CD4-positive, alpha-beta T cell (primary cell): ENCODE results near the gene STK32C. TPM values are rescaled to one million over a fixed set of nuclear protein-coding genes. Genes with fewer than 3 reads are reported as not detected.
"Not testable (repeated sequence)": the region's sequence is repeated elsewhere in the genome, so short reads cannot be mapped to it uniquely, and the experiment has no call there.

ENCODE experiments used
- ATAC-seq: fragments of 200-7000 bp; cut with Tn5 transposase; one replicate; pipeline ENCODE4 v1.10.0; 2022; ENCODE audit warnings: mild to moderate bottlenecking; ENCODE audit not compliant: poor library complexity
- CTCF ChIA-PET: fragments of 350-600 bp; sonication (Branson Sonifier 250); formaldehyde crosslinking; loops from one replicate; lab custom pipeline; 2021; ENCODE audit warnings: antibody characterized with exemption, inconsistent platforms; lab: Charles Lee
- POLR2A ChIA-PET: fragments of 350-600 bp; sonication (Branson Sonifier 250); formaldehyde crosslinking; loops from one replicate; lab custom pipeline; 2021; ENCODE audit warnings: antibody characterized with exemption, inconsistent platforms; lab: Charles Lee
- DNase-seq, 14 experiments: peaks; one replicate each; pipeline ENCODE4 v3.0.0-alpha.2; 2013 to 2020; ENCODE audit warnings: mixed read lengths in 2 of 14
- H3K27ac ChIP-seq, 2 donors: one replicate each; pipeline versions ENCODE4 v1.5.1 to v1.7.0; 2013; ENCODE audit warnings: low read length in 2 of 2, low read depth in 1 of 2, mild to moderate bottlenecking in 1 of 2
- H3K27me3 ChIP-seq, 2 experiments: 1 replicate in 1 of 2; 2 replicates in 1 of 2; pipeline versions ENCODE4 v1.6.1 to v1.7.0; 2013; ENCODE audit warnings: low read length in 2 of 2, control low read depth in 1 of 2, mild to moderate bottlenecking in 1 of 2, moderate library complexity in 1 of 2; ENCODE audit not compliant: insufficient read depth in 2 of 2, control insufficient read depth in 1 of 2
- H3K36me3 ChIP-seq: one replicate; pipeline ENCODE4 v1.6.1; 2013; ENCODE audit warnings: low read length, control low read depth; ENCODE audit not compliant: insufficient read depth
- H3K4me1 ChIP-seq: one replicate; pipeline ENCODE4 v1.6.1; 2013; ENCODE audit warnings: low read length, control low read depth; ENCODE audit not compliant: insufficient read depth
- H3K4me3 ChIP-seq: one replicate; pipeline ENCODE4 v1.5.1; 2013; ENCODE audit warnings: mild to moderate bottlenecking, low read length, moderate library complexity
- H3K9me3 ChIP-seq, 2 experiments: 1 replicate in 1 of 2; 2 replicates in 1 of 2; pipeline versions ENCODE4 v1.6.1 to v1.7.0; 2013; ENCODE audit warnings: low read length in 2 of 2, mild to moderate bottlenecking in 2 of 2, control low read depth in 1 of 2, moderate library complexity in 1 of 2; ENCODE audit not compliant: control insufficient read depth in 1 of 2, insufficient read depth in 1 of 2
- H3K27ac Mint-ChIP-seq: one replicate; pipeline ENCODE4 v1.8.0; 2020; ENCODE audit warnings: mixed read lengths
- H3K27me3 Mint-ChIP-seq: one replicate; pipeline ENCODE4 v1.8.0; 2021; ENCODE audit warnings: mixed read lengths
- H3K36me3 Mint-ChIP-seq: one replicate; pipeline ENCODE4 v1.8.0; 2021; ENCODE audit warnings: low read depth, mixed read lengths
- H3K4me1 Mint-ChIP-seq: one replicate; pipeline ENCODE4 v1.8.0; 2021; ENCODE audit warnings: low read depth, mixed read lengths
- H3K4me3 Mint-ChIP-seq: one replicate; pipeline ENCODE4 v1.8.0; 2020; ENCODE audit warnings: mild to moderate bottlenecking, mixed read lengths
- H3K9me3 Mint-ChIP-seq: one replicate; pipeline ENCODE4 v1.8.0; 2020; ENCODE audit warnings: mixed read lengths
- CTCF ChIP-seq: fragments of 200-600 bp; IDR thresholded peaks from one replicate; pipeline ENCODE4 v1.8.0; 2022; ENCODE audit warnings: antibody characterized with exemption, mild to moderate bottlenecking
- intact Hi-C, 2 experiments: fragments of 100-400 bp; cut with DNase I in 1 of 2; cut with micrococcal nuclease in 1 of 2; formaldehyde crosslinking; loops; one replicate each; pipeline versions ENCODE4 v1.15.1 to v1.9.0; 2023 to 2025; cut with DNase I, micrococcal nuclease
- total RNA-seq, 174 experiments: library from RNA in 2 of 174; stranded (reverse) in 2 of 174; gene quantifications; one replicate each; pipeline ENCODE4 v1.2.3 and lab custom pipeline; 2021 to 2026

Gene STK32C
- total RNA-seq, 2 experiments from 2014 or later: 4.9 to 5.2 TPM

- no peak for ATAC-seq
- POLR2A ChIA-PET: no interaction called here
- H3K27ac Mint-ChIP-seq: no peak overlapping the region
These were observed 14.0 kb upstream of the STK32C start for GRCh38 chr10:132321726-132322125.

GRCh38 chr10:132320654-132321469 lies 13.1 kb upstream of the STK32C start:
- ATAC-seq: no peak
- CTCF ChIA-PET: no interaction called here
- intact Hi-C loops: no loop called here

More at GRCh38 chr10:132321726-132322125, 14.0 kb upstream of the STK32C start:
- no peak overlapping the region for H3K4me3 ChIP-seq
- CTCF ChIA-PET: no interaction called here
- H3K36me3 ChIP-seq: peaks cover 7% of the 10 kb centered on the region
- Mint-ChIP-seq H3K36me3 (peaks cover 21% of the 10 kb centered on the region), H3K27me3 (no peaks in the 10 kb centered on the region), H3K4me1 (peaks cover 11% of the 10 kb centered on the region), H3K9me3 (no peaks in the 10 kb centered on the region), H3K4me3 (no peak overlapping the region)
- H3K9me3 ChIP-seq: peaks cover 0 to 3% of the 10 kb centered on the region in 2 experiments
- no peak for DNase-seq
- no peak for TF ChIP-seq CTCF
- H3K4me1 ChIP-seq: no peaks in the 10 kb centered on the region
- H3K27me3 ChIP-seq: no peaks in the 10 kb centered on the region
- H3K27ac ChIP-seq: no peak overlapping the region
- intact Hi-C loops: no loop called here

GRCh38 chr10:132319853-132320653 lies 12.3 kb upstream of the STK32C start:
- Mint-ChIP-seq H3K27me3 (no peaks in the 10 kb centered on the region), H3K27ac (no peak overlapping the region), H3K4me1 (peaks cover 9% of the 10 kb centered on the region), H3K36me3 (peaks cover 10% of the 10 kb centered on the region), H3K4me3 (no peak overlapping the region), H3K9me3 (no peaks in the 10 kb centered on the region)
- no peak overlapping the region for H3K4me3 ChIP-seq
- POLR2A ChIA-PET: no interaction called here
- DNase-seq (peak in 2 of 14 experiments; percentile 52 to 60), ATAC-seq (peak; percentile 26)
- TF ChIP-seq CTCF: no peak
- H3K36me3 ChIP-seq: peaks cover 3% of the 10 kb centered on the region
- H3K27me3 ChIP-seq: no peaks in the 10 kb centered on the region
- no peaks in the 10 kb centered on the region for H3K9me3 ChIP-seq
- intact Hi-C loops: no loop called here
- H3K4me1 ChIP-seq: no peaks in the 10 kb centered on the region
- no peak overlapping the region for H3K27ac ChIP-seq
- CTCF ChIA-PET: no interaction called here

More at GRCh38 chr10:132320654-132321469, 13.1 kb upstream of the STK32C start:
- H3K27me3 ChIP-seq: no peaks in the 10 kb centered on the region
- Mint-ChIP-seq H3K27ac (no peak overlapping the region), H3K4me1 (peaks cover 10% of the 10 kb centered on the region), H3K9me3 (no peaks in the 10 kb centered on the region), H3K4me3 (no peak overlapping the region), H3K36me3 (peaks cover 13% of the 10 kb centered on the region), H3K27me3 (no peaks in the 10 kb centered on the region)
- H3K4me3 ChIP-seq: no peak overlapping the region
- peaks cover 0 to 3% of the 10 kb centered on the region in 2 experiments for H3K9me3 ChIP-seq
- no peak for DNase-seq
- TF ChIP-seq CTCF: no peak
- H3K36me3 ChIP-seq: peaks cover 3% of the 10 kb centered on the region
- H3K27ac ChIP-seq: no peak overlapping the region
- H3K4me1 ChIP-seq: no peaks in the 10 kb centered on the region
- POLR2A ChIA-PET: no interaction called here

- H3K36me3 ChIP-seq, CTCF ChIA-PET, H3K36me3 Mint-ChIP-seq, intact Hi-C loops, H3K9me3 ChIP-seq, H3K27me3 ChIP-seq, H3K4me1 ChIP-seq, H3K4me3 ChIP-seq, POLR2A ChIA-PET, H3K9me3 Mint-ChIP-seq, H3K27me3 Mint-ChIP-seq, H3K4me1 Mint-ChIP-seq, H3K27ac ChIP-seq, H3K4me3 Mint-ChIP-seq, H3K27ac Mint-ChIP-seq, DNase-seq, ATAC-seq: not testable (repeated sequence)
These were observed 9.7 kb upstream of the STK32C start for GRCh38 chr10:132317477-132317876.
